Measurements from ENCODE around the gene PEX16. TPM values are rescaled to one million over a fixed set of nuclear protein-coding genes. Genes with fewer than 3 reads are reported as not detected.

PEX16 gene
- total RNA-seq (2014; rRNA removed; shearing (Covaris generic)), result 17.0 and 20.8 TPM in 2 replicates
- 54.1 and 60.1 TPM in 2 replicates for polyA plus RNA-seq (2014; cell fraction: nucleus; rRNA removed)

DNA sequence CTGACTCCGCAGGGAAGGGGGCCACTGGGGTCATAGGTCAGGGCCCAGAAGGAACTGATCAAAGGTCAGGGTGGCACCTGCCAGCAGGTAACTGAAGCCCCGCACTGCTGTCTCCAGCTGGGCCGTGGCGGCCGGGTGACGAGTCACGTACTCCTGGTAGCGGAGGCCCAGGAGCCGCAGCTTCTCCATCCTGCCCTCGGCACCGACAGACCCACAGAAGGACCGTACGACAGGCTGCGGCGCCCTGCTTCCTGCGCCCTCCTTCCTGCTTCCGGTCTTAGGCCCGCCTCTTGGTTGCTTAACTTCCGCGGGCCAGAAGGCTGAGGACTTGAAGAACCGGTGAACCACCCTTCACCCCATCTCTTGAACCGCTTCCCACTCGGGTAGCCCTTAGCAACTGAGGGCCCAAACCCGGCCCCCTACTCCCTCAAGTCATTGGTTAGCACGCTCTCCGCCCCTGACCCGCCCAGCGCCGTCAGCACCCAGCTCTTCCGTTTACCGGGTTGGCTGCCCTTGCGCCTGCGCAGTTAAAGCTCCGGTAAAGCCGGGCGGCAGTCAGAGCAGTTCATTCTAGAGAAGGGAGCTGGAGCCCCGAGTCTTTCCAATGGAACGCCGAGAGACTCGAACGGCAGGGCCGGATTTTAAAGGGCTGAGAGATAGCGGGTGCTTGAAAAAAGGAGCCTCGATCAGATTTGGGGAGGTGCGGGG is at the start of gene PEX16:
Gene PEX16, minus strand, starts transcription at position 255 of the 708 bp plus-strand sequence. Its CDS starts 66 bp downstream, at position 189.
- peak; percentile 93 for DNase-seq (ENCODE audit: extremely low read depth, low read depth)

- peak; percentile 63 for DNase-seq (ENCODE audit: extremely low read depth, low read depth)
Observed at GRCh38 chr11:45964911-45965389, 47.3 kb upstream of the PEX16 start.

DNA sequence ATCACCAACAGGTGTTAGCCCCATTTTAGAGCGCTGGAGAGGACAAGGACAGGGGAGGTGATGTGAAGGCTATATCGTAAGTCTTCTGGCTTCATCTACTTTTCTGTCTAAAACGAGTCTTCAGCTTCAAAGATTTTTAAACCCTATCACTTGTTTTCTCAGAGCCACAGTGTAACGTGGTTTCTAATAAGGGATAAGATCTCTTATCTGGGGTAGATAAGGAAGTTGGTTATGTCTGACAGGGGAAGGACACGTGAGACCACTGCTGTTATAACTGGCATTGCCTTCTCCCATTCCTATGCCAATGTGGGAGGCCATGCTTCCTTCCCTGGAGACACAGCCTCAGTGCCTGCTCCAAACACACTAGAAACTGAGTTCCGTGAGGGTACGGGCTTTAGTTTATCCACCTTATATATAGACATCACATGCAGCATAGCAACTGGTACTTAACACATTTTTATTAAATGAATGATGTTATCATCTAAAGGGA is 44.1 kb upstream of the PEX16 start:
- no peak for DNase-seq (ENCODE audit: extremely low read depth, low read depth)

GRCh38 chr11:45960387-45961095 is 42.9 kb upstream of the PEX16 start:
- DNase-seq (ENCODE audit: extremely low read depth, low read depth), result no peak

- no peak for DNase-seq (ENCODE audit: extremely low read depth, low read depth)
Observed at GRCh38 chr11:45959851-45960250, 42.2 kb upstream of the PEX16 start.

DNA sequence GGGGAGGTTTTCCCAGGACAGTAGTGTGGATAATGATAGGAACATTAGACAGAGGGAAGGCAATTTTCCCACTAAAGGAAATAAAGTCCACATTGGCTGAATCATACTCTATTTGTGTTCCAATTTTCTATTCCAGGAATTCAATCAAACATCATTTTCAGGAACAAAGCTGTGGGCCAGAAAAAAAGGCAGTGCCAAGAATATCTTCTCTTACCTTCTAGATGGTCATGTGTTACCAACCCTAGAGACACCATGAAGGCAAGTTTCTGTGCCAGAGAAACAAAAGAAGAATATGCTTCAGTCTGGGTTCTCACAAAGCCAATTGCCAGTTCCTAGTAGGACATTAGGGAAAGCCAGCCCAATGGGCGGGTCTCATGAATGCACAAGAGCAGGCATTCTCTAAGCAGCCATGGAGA is 32.3 kb upstream of the PEX16 start:
- no peak for DNase-seq (ENCODE audit: extremely low read depth, low read depth)

- DNase-seq (ENCODE audit: extremely low read depth, low read depth), result no peak
Observed at GRCh38 chr11:45948356-45948755, 30.7 kb upstream of the PEX16 start.

GRCh38 chr11:45947885-45948284 is 30.2 kb upstream of the PEX16 start:
- no peak for DNase-seq (ENCODE audit: extremely low read depth, low read depth)

- no peak for DNase-seq (ENCODE audit: extremely low read depth, low read depth)
Observed at GRCh38 chr11:45945397-45945999, 27.8 kb upstream of the PEX16 start.

- no peak for DNase-seq (ENCODE audit: extremely low read depth, low read depth)
Observed at GRCh38 chr11:45942381-45942780, 24.7 kb upstream of the PEX16 start.

DNA sequence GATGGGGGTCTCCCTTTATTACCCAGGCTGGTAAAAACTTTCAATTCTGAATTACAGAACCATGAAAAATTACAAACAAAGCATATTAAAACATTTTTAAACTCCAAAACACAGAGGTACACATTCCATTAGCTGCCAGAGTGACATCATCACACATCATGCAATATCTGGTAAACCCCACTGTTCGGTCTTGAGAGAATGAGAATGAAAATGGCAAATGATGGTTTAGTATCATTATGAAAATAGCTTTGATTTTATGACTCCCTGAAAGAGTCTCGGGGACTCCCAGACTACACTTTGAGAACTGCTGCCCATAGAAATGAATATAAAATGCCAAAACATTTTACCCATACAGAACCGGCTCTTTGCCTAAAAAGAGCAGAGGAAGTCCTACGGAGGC is 23.6 kb upstream of the PEX16 start:
- DNase-seq (ENCODE audit: extremely low read depth, low read depth), result no peak

DNA sequence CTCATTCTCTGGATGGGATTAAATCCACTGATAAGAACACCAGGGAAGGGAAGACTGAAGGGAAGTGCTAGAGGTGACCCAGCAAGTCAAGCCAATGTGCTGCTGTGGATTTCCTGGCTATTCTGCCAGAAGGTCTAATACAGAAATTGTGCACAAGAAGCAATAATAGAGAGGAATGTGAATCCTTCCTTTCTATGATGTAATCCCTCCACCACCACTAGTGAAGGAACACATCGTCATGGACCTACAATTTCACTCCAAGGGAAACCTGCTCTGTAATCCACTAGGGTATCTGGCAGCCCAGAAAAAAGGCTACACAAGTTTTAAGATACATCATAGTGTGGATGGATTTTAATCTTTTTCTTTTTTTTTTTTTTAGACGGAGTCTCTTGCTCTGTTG is 22.2 kb upstream of the PEX16 start:
- no peak for DNase-seq (ENCODE audit: extremely low read depth, low read depth)

- DNase-seq (ENCODE audit: extremely low read depth, low read depth), result no peak
Observed at GRCh38 chr11:45937916-45938315, 20.2 kb upstream of the PEX16 start.

DNA sequence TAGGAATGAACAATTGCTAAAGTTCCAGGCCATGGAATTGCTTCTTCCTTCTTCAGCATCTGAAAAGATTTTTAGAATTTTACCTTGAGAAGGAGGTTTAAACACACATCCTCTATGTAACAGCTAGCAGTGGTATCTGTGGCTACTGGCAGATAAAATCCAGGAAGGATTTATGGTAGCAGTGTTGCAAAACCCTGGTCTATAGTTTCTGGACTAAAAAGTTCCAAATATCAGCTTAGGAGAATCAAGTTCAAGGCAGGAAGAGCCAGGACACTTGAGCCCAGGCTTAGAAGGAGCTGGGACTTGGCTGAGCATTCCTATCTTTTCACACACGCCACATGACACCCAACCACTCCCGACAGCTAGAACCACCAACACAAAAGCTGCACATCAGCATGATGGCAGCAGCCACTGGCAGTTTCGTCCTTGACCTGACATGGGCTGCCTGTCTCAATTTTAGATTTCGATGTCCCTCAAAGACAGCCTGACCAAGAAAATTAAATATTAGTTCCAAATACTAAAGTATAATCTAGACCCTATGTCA is 18.9 kb upstream of the PEX16 start:
- no peak for DNase-seq (ENCODE audit: extremely low read depth, low read depth)

GRCh38 chr11:45935349-45936064 is 17.8 kb upstream of the PEX16 start:
- no peak for DNase-seq (ENCODE audit: extremely low read depth, low read depth)

DNA sequence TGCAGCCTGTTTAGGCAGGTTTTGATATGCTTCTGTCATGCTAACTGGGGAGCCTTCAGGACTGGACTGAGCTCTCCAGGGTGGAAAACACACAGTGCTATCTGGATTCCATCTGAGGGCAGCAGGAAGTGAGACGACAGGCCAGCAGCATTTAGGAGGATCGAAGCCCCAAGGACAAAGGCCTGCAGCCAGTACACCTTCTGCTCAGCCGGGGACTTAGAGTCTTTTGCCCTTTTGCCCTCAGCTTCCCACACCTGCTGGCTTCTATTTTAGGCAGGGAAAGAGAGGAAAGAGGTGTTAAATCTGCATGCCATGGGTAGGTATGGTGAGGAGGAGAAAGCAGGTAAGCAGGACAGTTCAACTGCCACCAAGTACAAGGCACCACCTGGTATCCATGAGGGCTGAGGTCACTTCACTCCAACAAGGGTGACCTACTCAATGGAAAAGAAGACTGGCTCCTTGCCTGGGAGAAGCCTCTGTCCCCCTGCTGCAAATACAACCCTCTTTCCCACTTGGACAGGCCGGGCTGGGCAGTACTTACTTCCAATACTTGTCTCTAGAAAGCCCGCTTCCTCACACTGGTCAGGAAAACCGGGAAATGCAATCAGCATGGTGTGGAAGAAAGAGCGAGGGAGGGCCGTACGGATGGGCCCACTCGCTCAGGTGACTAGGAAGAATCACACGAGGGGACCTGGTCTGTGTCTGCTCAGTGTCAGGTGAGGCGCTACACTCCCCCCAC is 17.1 kb upstream of the PEX16 start:
- no peak for DNase-seq (ENCODE audit: extremely low read depth, low read depth)

- no peak for DNase-seq (ENCODE audit: extremely low read depth, low read depth)
Observed at GRCh38 chr11:45933846-45934579, 16.3 kb upstream of the PEX16 start.

DNA sequence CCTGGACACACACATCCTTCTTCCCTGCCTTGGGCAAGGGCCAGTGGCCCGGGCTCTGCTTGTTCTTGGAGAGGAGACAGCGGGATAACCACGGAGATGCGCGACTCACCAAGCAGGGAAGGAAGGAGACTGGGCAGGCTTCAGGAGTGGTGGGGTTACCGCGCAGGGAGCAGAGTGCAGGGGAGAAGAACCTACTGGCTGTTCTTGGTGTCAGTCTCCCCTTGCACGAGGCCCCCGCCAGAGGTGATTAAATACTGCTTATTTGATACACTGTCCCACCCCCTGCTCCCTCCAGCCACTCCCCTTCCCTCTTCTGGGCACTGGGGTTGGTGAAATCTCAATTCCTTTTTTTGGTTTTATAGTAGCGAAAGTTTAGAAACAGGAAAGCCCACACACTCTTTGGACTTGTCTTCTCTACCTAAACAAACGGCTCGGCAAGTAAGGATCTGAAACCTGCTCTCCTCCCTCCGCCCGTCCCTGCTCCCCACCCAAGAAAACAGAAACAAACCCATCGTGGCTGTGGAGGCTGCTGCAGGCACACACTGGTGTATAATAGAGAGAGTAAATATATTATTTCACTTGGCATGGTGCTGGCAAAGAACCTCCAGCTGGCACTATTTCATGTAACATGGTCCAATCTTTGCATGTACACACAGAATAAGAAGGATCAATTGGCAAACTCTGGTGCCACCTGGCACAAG is 15.6 kb upstream of the PEX16 start:
- DNase-seq (ENCODE audit: extremely low read depth, low read depth), result no peak

All from NCI-H460 (cell line).